B cell (primary cell): ENCODE results near the gene ZNF705A. TPM values are rescaled to one million over a fixed set of nuclear protein-coding genes. Genes with fewer than 3 reads are reported as not detected.

ENCODE experiments used
- ATAC-seq: fragments of 200-7000 bp; cut with Tn5 transposase; one replicate; pipeline ENCODE4 v1.10.0; 2021; ENCODE audit warnings: low read depth, mild to moderate bottlenecking, moderate number of reproducible peaks, moderate library complexity
- CTCF ChIA-PET: fragments of 350-600 bp; sonication (Branson Sonifier 250); formaldehyde crosslinking; loops from one replicate; lab custom pipeline; 2021; ENCODE audit warnings: antibody characterized with exemption, inconsistent platforms; lab: Charles Lee
- POLR2A ChIA-PET: fragments of 350-600 bp; sonication (Branson Sonifier 250); formaldehyde crosslinking; loops from one replicate; lab custom pipeline; 2021; ENCODE audit warnings: antibody characterized with exemption; lab: Charles Lee
- DNase-seq: peaks from one replicate; pipeline ENCODE4 v3.0.0; 2013
- H2AFZ ChIP-seq: 2 replicates; pipeline ENCODE4 v1.6.1; 2012; ENCODE audit warnings: mild to moderate bottlenecking, low read depth, low read length; ENCODE audit not compliant: insufficient read depth, poor library complexity, severe bottlenecking
- H3K27ac ChIP-seq, 2 donors: 1 replicate in 1 of 2; 2 replicates in 1 of 2; pipeline ENCODE4 v1.5.1; 2012 to 2013; ENCODE audit warnings: low read length in 2 of 2, mild to moderate bottlenecking in 2 of 2, moderate library complexity in 1 of 2
- H3K27me3 ChIP-seq, 4 experiments: fragments of 200-600 bp in 1 of 4; sonication (generic) in 1 of 4; replicated peaks in 1 of 4; 1 replicate in 2 of 4; 2 replicates in 2 of 4; pipeline versions ENCODE4 v1.6.1 to v1.7.0; 2013 to 2016; ENCODE audit warnings: low read length in 3 of 4, mild to moderate bottlenecking in 2 of 4, mixed read lengths in 1 of 4, moderate library complexity in 1 of 4; ENCODE audit not compliant: insufficient read depth in 4 of 4, control insufficient read depth in 3 of 4; ENCODE audit errors: control extremely low read depth in 1 of 4
- H3K36me3 ChIP-seq, 2 experiments: replicated peaks in 1 of 2; 1 replicate in 1 of 2; 2 replicates in 1 of 2; pipeline versions ENCODE4 v1.6.1 to v1.7.1; 2013; ENCODE audit warnings: low read length in 1 of 2; ENCODE audit not compliant: insufficient read depth in 2 of 2, control insufficient read depth in 1 of 2; ENCODE audit errors: control extremely low read depth in 1 of 2, extremely low read depth in 1 of 2
- H3K4me1 ChIP-seq, 2 donors: fragments of 200-600 bp in 1 of 2; sonication (generic) in 1 of 2; 1 replicate in 1 of 2; 2 replicates in 1 of 2; pipeline versions ENCODE4 v1.5.1 to v1.6.1; 2013 to 2017; ENCODE audit warnings: low read length in 2 of 2; ENCODE audit not compliant: control insufficient read depth in 2 of 2, insufficient read depth in 2 of 2
- H3K4me2 ChIP-seq: replicated peaks from 2 replicates; pipeline ENCODE3; 2012; ENCODE audit warnings: mild to moderate bottlenecking, low read depth, low read length; ENCODE audit not compliant: poor library complexity, severe bottlenecking
- H3K4me3 ChIP-seq, 5 experiments: fragments of 200-600 bp in 1 of 5; sonication (generic) in 1 of 5; 1 replicate in 3 of 5; 2 replicates in 2 of 5; pipeline versions ENCODE4 v1.5.1 to v1.7.0; 2011 to 2016; ENCODE audit warnings: low read length in 4 of 5, mild to moderate bottlenecking in 4 of 5, low read depth in 2 of 5, control low read depth in 1 of 5, moderate library complexity in 1 of 5; ENCODE audit not compliant: insufficient read depth in 1 of 5; ENCODE audit errors: control extremely low read depth in 1 of 5, extremely low read depth in 1 of 5
- H3K79me2 ChIP-seq: fragments of 200-600 bp; sonication (generic); one replicate; pipeline ENCODE4 v1.6.0; 2016; ENCODE audit warnings: low read length; ENCODE audit not compliant: control insufficient read depth, insufficient read depth
- H3K9ac ChIP-seq: fragments of 200-600 bp; sonication (generic); 2 replicates; pipeline ENCODE4 v1.6.1; 2017; ENCODE audit warnings: mild to moderate bottlenecking, low read length, moderate library complexity
- H3K9me3 ChIP-seq, 3 donors: one replicate each; pipeline versions ENCODE4 v1.6.1 to v1.7.1; 2013; ENCODE audit warnings: low read length in 2 of 3; ENCODE audit not compliant: control insufficient read depth in 2 of 3, insufficient read depth in 1 of 3; ENCODE audit errors: control extremely low read depth in 1 of 3
- H4K20me1 ChIP-seq: 2 replicates; pipeline ENCODE4 v1.6.0; 2012; ENCODE audit warnings: mild to moderate bottlenecking, low read length; ENCODE audit not compliant: insufficient read depth, control insufficient read depth, poor library complexity, severe bottlenecking
- H3K27ac Mint-ChIP-seq: one replicate; pipeline ENCODE4 v1.8.0; 2021; ENCODE audit warnings: mixed read lengths
- H3K27me3 Mint-ChIP-seq: one replicate; pipeline ENCODE4 v1.8.0; 2021; ENCODE audit warnings: mixed read lengths
- H3K4me1 Mint-ChIP-seq: one replicate; pipeline ENCODE4 v1.8.0; 2021; ENCODE audit warnings: mixed read lengths
- H3K4me3 Mint-ChIP-seq: one replicate; pipeline ENCODE4 v1.8.0; 2021; ENCODE audit warnings: mixed read lengths
- H3K9me3 Mint-ChIP-seq: one replicate; pipeline ENCODE4 v1.8.0; 2022; ENCODE audit warnings: mixed read lengths; ENCODE audit not compliant: insufficient read depth
- EZH2 ChIP-seq: IDR thresholded peaks from 2 replicates; pipeline ENCODE4 v1.6.1; 2012; ENCODE audit warnings: borderline replicate concordance, low read depth, mild to moderate bottlenecking, moderate library complexity, low read length; ENCODE audit not compliant: insufficient read depth, poor library complexity, severe bottlenecking
- WGBS: methylation state at CpG from one replicate; pipeline ENCODE4 v1.1.5; 2013; ENCODE audit warnings: missing lambda C conversion rate; ENCODE audit not compliant: insufficient coverage; 5-methylcytosine and 5-hydroxymethylcytosine counted together
- intact Hi-C: fragments of 100-400 bp; cut with micrococcal nuclease; formaldehyde crosslinking; loops from one replicate; pipeline ENCODE4 v1.10.0; 2022
- polyA plus RNA-seq: library from polyadenylated mRNA; depleted of rRNA; stranded (reverse); fragments of >200 nt; gene quantifications from 2 replicates; pipeline ENCODE4 v1.2.3, GENCODE V29; 2012
- total RNA-seq, 2 donors: library from RNA; stranded (reverse); fragments of 120-200 nt in 1 of 2; gene quantifications; 1 replicate in 1 of 2; 2 replicates in 1 of 2; pipeline versions ENCODE4 v1.2.3 to v1.2.4, GENCODE V29; 2013 to 2022
- TF ChIP-seq, protein P1 (sequence below): fragments of 200-600 bp; IDR thresholded peaks from one replicate; pipeline ENCODE4 v1.8.0; 2022; ENCODE audit warnings: antibody characterized with exemption, mild to moderate bottlenecking

ZNF705A gene
- total and polyA plus RNA-seq, 2 donors (not counting 1 experiment from before 2014, with no cell fraction given): not detected

DNA sequence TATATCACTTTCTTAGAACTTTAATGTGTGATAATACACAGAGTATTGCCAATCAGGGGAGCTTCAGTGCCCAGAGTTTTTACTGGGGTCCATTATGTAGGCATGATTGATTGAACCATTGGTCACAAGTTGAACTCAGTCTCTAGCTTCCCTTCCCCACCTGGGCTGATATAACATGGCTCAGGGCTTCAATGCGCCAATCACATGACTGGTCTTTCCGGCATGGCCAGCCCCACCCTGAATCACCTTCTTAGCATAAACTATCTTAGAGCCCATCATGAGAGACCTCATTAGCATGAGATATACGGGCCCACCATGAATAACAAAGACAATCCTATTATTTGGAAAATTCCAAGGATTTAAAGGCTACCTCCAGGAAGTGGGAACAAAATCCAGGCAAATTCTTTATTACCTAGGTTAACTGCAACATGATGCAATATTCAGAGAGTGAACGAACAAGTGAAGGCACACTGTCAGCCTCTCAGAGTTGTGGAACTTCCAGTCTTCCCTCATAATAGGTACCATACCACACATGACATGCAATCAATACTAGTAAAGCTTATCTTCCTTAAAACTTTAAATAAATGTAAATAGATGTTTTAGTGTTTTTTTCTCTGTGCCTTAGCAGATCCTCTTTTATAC is 36.6 kb upstream of the ZNF705A start:
- intact Hi-C loops: no loop called here
- Histone ChIP-seq H3K9ac (no peak overlapping the region), H3K27ac (no peak overlapping the region), H3K27me3 (no peaks in the 10 kb centered on the region), H2AFZ (no peak overlapping the region), H3K79me2 (peaks cover under 1% of the 10 kb centered on the region), H3K4me3 (no peak overlapping the region), H3K36me3 (peaks cover 0 to 1% of the 10 kb centered on the region in 2 experiments), H3K9me3 (no peaks in the 10 kb centered on the region), H3K4me1 (peaks cover 15 to 20% of the 10 kb centered on the region in 2 donors), H4K20me1 (no peaks in the 10 kb centered on the region), H3K4me2 (no peak overlapping the region)
- ChIA-PET POLR2A (no interaction called here), CTCF (interaction anchor here (2.7 kb wide), 1 partner anchor 11 kb away, joined by 12 read pairs; no protein-coding TSS in a partner anchor)
- peaks cover 24% of the 10 kb centered on the region for H3K4me1 Mint-ChIP-seq
- H3K27ac Mint-ChIP-seq: no peak overlapping the region
- no peaks in the 10 kb centered on the region for H3K27me3 Mint-ChIP-seq
- no peak for TF ChIP-seq EZH2
- TF ChIP-seq, protein P1, sequence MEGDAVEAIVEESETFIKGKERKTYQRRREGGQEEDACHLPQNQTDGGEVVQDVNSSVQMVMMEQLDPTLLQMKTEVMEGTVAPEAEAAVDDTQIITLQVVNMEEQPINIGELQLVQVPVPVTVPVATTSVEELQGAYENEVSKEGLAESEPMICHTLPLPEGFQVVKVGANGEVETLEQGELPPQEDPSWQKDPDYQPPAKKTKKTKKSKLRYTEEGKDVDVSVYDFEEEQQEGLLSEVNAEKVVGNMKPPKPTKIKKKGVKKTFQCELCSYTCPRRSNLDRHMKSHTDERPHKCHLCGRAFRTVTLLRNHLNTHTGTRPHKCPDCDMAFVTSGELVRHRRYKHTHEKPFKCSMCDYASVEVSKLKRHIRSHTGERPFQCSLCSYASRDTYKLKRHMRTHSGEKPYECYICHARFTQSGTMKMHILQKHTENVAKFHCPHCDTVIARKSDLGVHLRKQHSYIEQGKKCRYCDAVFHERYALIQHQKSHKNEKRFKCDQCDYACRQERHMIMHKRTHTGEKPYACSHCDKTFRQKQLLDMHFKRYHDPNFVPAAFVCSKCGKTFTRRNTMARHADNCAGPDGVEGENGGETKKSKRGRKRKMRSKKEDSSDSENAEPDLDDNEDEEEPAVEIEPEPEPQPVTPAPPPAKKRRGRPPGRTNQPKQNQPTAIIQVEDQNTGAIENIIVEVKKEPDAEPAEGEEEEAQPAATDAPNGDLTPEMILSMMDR: no peak
- DNase-seq (no peak), ATAC-seq (no peak)
- H3K9me3 Mint-ChIP-seq: no peaks in the 10 kb centered on the region
- whole genome bisulfite sequencing: 89% methylated on average over 1 of the region's 4 CpGs
- no peak overlapping the region for H3K4me3 Mint-ChIP-seq
